Right atrium auricular region (tissue), 2 donors: ENCODE results near the gene ANKRD13B. TPM values are rescaled to one million over a fixed set of nuclear protein-coding genes. Genes with fewer than 3 reads are reported as not detected.
A peak's percentile ranks its signal among the peaks of the same experiment; 100 is the strongest.

Experiments
- DNase-seq: peaks from one replicate; pipeline ENCODE4 v3.0.0-alpha.2; 2019; ENCODE audit warnings: low spot score
- H3K27ac ChIP-seq, 2 donors: fragments of 200-600 bp; sonication (generic); 1 replicate in 1 of 2; 2 replicates in 1 of 2; pipeline ENCODE4 v1.5.1; 2016 to 2019
- H3K27me3 ChIP-seq, 2 donors: fragments of 200-600 bp; sonication (generic); one replicate each; pipeline versions ENCODE4 v1.5.1 to v1.6.0; 2017 to 2019
- H3K36me3 ChIP-seq: fragments of 200-600 bp; sonication (generic); one replicate; pipeline ENCODE4 v1.5.1; 2016
- H3K4me1 ChIP-seq, 2 donors: fragments of 200-600 bp; sonication (generic); one replicate each; pipeline versions ENCODE4 v1.5.1 to v1.6.0; 2017 to 2019
- H3K4me3 ChIP-seq, 2 donors: fragments of 200-600 bp; sonication (generic); 1 replicate in 1 of 2; 2 replicates in 1 of 2; pipeline ENCODE4 v1.5.1; 2017 to 2019; ENCODE audit warnings: mild to moderate bottlenecking in 1 of 2, moderate library complexity in 1 of 2
- H3K9me3 ChIP-seq, 2 donors: fragments of 200-600 bp; sonication (generic); one replicate each; pipeline ENCODE4 v1.5.1; 2019
- total RNA-seq, 2 donors: library from RNA; depleted of rRNA; stranded (reverse); fragments of >200 nt; gene quantifications; one replicate each; pipeline ENCODE4 v1.1.0, GENCODE V29; 2016
- TF ChIP-seq, protein P1 (sequence below), 2 donors: fragments of 200-600 bp; sonication (generic); IDR thresholded peaks; one replicate each; pipeline ENCODE4 v1.5.1; 2019; ENCODE audit warnings: antibody characterized with exemption in 2 of 2

The ANKRD13B gene
- total RNA-seq, 2 donors from 2014 or later = 6.6 to 8.3 TPM

DNA sequence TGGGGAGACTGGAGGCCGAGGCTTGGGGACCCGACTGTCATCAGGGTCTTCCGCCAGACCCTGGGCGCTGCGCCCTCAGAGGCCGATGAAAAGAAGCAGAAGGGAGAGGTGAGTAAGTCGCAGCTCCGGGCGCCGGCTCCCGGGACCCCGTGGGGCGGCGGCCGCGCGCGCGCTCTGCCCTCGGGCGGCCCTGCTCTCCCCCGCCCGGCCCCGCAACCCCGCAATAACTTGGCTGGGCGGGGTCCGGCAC, 25.7 kb upstream of the ANKRD13B start:
- Histone ChIP-seq H3K4me3 (peak overlapping the region; percentile 63 to 66), H3K27ac (peak overlapping the region; percentile 86 to 97), H3K4me1 (peaks cover 0 to 50% of the 10 kb centered on the region in 2 donors), H3K36me3 (no peaks in the 10 kb centered on the region), H3K9me3 (no peaks in the 10 kb centered on the region), H3K27me3 (no peaks in the 10 kb centered on the region)
- TF ChIP-seq, protein P1, sequence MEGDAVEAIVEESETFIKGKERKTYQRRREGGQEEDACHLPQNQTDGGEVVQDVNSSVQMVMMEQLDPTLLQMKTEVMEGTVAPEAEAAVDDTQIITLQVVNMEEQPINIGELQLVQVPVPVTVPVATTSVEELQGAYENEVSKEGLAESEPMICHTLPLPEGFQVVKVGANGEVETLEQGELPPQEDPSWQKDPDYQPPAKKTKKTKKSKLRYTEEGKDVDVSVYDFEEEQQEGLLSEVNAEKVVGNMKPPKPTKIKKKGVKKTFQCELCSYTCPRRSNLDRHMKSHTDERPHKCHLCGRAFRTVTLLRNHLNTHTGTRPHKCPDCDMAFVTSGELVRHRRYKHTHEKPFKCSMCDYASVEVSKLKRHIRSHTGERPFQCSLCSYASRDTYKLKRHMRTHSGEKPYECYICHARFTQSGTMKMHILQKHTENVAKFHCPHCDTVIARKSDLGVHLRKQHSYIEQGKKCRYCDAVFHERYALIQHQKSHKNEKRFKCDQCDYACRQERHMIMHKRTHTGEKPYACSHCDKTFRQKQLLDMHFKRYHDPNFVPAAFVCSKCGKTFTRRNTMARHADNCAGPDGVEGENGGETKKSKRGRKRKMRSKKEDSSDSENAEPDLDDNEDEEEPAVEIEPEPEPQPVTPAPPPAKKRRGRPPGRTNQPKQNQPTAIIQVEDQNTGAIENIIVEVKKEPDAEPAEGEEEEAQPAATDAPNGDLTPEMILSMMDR (IDR thresholded peaks at IDR 0.05) = no peak
- DNase-seq = no peak

DNA sequence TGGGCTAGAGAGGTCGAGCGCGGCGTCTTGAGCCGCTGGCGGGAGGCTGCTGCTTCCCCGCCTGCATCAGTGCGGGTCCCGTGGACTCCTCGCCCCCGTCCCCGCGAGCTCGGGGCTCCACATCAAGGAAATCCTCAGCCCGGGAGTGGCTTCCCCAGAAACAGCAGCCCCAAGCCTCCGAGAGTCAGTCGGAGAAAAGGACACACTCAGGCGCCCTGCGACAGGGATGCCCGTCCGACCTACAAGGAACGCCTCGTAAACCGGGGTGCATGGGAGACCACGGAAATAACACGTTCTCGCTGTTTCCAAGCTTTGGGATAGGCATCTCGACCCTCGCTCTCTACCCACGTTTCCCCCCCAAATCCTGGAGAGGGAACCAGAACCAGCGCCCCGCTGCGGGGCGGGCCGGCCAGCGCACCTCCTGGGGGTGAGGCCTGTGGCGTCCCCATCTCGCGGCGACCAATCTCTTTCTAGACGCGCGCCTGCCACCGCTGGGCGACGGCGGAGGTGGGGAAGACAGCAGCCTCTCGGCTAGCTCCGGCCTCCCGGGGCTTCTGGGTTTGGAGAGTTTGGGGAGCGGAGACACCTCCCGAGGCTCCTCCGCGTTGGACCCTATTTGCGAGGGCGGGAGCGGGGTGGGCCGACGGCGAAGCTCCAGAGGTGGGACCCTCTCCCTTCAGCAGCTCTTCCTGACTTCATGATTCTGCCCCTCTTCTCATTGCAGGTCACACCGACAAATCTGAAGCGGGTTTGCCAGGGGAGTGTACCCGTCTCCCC, 25.2 kb upstream of the ANKRD13B start:
- no peaks in the 10 kb centered on the region for H3K27me3 ChIP-seq
- no peaks in the 10 kb centered on the region for H3K36me3 ChIP-seq
- H3K27ac ChIP-seq = peak overlapping the region; percentile 86 to 97
- DNase-seq = peak; percentile 65
- H3K4me1 ChIP-seq = peaks cover 0 to 50% of the 10 kb centered on the region in 2 donors
- H3K9me3 ChIP-seq = no peaks in the 10 kb centered on the region
- TF ChIP-seq, protein P1 (IDR thresholded peaks at IDR 0.05) = peak; percentile 46 to 54
- peak overlapping the region; percentile 63 to 66 for H3K4me3 ChIP-seq

DNA sequence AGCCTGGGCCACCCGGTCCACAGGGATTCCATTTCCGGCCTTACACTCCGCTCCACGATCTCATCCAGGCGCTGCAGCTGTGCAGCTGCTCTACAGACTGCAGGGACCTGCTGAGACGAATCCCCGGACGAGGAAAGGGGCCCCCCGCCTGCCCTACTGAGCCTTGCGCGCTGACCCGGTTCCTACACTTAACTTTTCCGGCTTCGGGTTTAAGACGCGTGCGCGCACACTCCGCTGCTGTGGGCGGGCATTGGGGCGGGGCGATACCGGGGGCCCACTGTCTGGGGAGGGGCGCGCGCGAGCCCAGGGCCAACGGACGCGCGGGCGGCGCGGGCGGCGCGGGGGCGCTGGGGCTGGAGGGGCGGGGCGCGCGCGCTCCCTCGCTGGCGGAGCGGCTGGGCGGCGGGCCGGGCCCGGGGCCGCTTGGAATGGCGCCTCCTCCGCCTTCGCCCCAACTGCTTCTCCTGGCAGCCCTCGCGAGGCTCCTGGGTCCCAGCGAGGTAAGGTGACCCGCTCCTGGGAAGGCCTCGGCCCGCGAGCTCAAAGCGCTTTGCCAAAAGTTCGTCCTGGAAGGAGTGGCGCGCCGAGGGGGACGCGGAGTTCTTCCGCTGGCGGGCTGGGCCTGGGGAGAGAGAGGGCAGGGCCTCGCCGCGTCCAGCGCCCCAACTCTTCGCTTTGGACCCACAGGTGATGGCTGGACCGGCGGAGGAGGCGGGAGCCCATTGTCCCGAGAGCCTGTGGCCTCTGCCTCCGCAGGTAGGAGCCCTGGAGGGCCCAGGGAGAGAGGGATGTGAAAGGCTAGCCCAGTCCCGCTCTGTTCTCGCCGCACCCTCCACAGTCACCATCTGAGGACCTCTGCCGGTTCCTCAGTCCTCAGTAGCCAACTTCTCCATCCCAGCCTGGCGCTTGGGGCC, 24.3 kb upstream of the ANKRD13B start, which contains the start of gene TP53I13:
TP53I13 (plus strand) TSS at position 371 of the 914 bp plus-strand sequence; CDS start at position 429, 58 bp downstream.
- peak within 1 kb of the TSS; percentile 86 to 97 for H3K27ac ChIP-seq
- peak within 1 kb of the TSS; percentile 63 to 66 for H3K4me3 ChIP-seq
- peak; percentile 84 for DNase-seq
- H3K36me3 ChIP-seq = no peaks in the 10 kb centered on the region
- H3K9me3 ChIP-seq = no peaks in the 10 kb centered on the region
- H3K4me1 ChIP-seq = peaks cover 0 to 55% of the 10 kb centered on the region in 2 donors
- TF ChIP-seq, protein P1 (IDR thresholded peaks at IDR 0.05) = peak in 1 of 2 donors; percentile 14
- no peaks in the 10 kb centered on the region for H3K27me3 ChIP-seq

DNA sequence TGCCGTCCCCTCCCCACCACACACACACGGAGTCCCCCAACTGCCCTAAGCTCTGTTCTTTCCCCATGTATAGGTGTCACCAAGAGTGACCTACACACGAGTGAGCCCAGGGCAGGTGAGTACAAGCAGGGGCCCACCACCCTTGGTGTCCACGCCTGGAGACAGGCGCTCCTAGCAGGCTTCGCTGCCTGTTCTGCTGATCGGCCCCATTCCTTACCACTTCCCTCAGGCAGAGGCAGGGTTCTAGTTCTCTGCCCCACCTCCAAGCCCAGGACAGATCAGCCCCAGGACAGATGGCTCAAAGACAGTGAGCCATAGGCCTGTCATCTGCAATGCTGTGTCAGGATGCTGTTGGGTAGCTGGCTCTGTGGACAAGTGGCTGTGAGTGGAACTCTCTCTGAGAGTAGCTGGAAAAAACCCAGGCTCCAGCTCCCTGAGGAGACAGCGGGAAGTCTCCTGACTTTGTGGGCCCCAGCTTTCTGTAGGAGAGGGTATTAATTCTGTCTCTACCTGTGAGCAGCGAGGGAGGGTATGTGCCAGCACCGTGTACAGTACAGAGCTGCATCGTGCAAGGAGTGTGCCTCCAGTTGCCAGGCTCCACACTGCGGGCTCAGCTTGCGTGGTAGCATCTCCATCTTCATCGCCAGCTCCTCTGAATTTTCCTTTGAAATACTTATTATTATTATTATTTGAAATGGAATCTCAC, 23.5 kb upstream of the ANKRD13B start:
- Histone ChIP-seq H3K36me3 (peaks cover 7% of the 10 kb centered on the region), H3K9me3 (no peaks in the 10 kb centered on the region), H3K27me3 (no peaks in the 10 kb centered on the region), H3K4me1 (peaks cover 0 to 53% of the 10 kb centered on the region in 2 donors), H3K4me3 (peak overlapping the region; percentile 63 to 66), H3K27ac (peak overlapping the region; percentile 86 to 97)
- DNase-seq = peak; percentile 59
- TF ChIP-seq, protein P1 (IDR thresholded peaks at IDR 0.05) = no peak

DNA sequence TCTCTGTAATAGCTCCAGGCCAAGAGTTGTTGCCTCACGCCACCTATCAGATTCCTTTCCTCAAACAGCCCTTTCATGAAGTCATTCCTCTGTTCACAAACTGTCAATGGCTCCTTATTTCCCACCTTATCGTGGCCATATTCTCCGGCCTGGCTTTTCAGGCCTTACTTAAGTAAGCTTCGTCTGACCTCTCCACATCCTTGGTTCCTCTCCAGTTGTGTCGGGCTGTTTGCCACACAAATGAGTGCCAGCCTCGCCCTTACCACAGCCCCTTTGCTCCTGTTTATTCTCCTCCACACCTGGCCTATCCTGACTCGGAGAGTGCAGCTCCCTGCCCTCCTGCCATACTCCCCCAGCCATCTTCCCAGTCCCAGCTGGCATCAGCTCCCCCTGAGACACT, 22.4 kb upstream of the ANKRD13B start:
- no peaks in the 10 kb centered on the region for H3K9me3 ChIP-seq
- H3K4me1 ChIP-seq = peaks cover 0 to 44% of the 10 kb centered on the region in 2 donors
- no peak overlapping the region for H3K27ac ChIP-seq
- peaks cover 19% of the 10 kb centered on the region for H3K36me3 ChIP-seq
- TF ChIP-seq, protein P1 (IDR thresholded peaks at IDR 0.05) = no peak
- no peak overlapping the region for H3K4me3 ChIP-seq
- H3K27me3 ChIP-seq = no peaks in the 10 kb centered on the region
- peak; percentile 53 for DNase-seq
